ENCODE measurements around the gene SH3BP5L.

The SH3BP5L gene

DNA sequence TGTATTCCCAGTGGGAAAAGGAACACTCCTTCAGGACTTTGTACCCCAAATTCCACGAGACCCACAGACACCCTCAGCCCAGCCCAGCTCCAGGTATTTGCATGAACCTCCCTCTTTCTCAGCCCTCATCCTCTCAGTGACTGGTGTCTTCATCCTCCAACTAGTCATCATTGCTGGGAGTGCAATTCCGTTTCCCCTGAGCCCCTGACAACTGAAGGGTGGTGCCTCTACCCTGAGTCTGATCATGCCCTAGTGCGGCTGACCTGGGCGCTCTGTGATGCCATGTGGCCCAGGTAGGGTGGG is 36.9 kb upstream of the SH3BP5L start:
- H3K27ac ChIP-seq (ENCODE audit: low read length): peak overlapping the region; percentile 79
- ATAC-seq (ENCODE audit: insufficient read depth, low read depth): peak; percentile 20
- H3K4me1 ChIP-seq (ENCODE audit: insufficient read depth, low read length): peaks cover 43% of the 10 kb centered on the region
- no peak for DNase-seq
- no peaks in the 10 kb centered on the region for H3K27me3 ChIP-seq (ENCODE audit: insufficient read depth, low read length, poor library complexity)
- H3K9me3 ChIP-seq (ENCODE audit: insufficient read depth, low read length, severe bottlenecking): no peaks in the 10 kb centered on the region
- H4K20me1 ChIP-seq (ENCODE audit: insufficient read depth, low read length): no peaks in the 10 kb centered on the region
- H3K79me2 ChIP-seq (ENCODE audit: insufficient read depth, low read length): peaks cover 10% of the 10 kb centered on the region
- peak overlapping the region; percentile 90 for H2AFZ ChIP-seq (ENCODE audit: low read depth, low read length)
- H3K36me3 ChIP-seq (ENCODE audit: insufficient read depth, low read length): no peaks in the 10 kb centered on the region; the same call in 1 of the 2 replicates
- H3K4me3 ChIP-seq (ENCODE audit: low read depth in 1 of 2, low read length in 2 of 2): peak overlapping the region; percentile 52 to 90
- H3K9ac ChIP-seq (ENCODE audit: low read depth, low read length): peak overlapping the region; percentile 73
- H3K4me2 ChIP-seq (ENCODE audit: insufficient read depth, low read length): peak overlapping the region; percentile 93
- TF ChIP-seq EZH2 (IDR thresholded peaks at IDR 0.05; ENCODE audit: borderline replicate concordance, low read depth, low read length, severe bottlenecking): no peak
- TF ChIP-seq, protein P1, sequence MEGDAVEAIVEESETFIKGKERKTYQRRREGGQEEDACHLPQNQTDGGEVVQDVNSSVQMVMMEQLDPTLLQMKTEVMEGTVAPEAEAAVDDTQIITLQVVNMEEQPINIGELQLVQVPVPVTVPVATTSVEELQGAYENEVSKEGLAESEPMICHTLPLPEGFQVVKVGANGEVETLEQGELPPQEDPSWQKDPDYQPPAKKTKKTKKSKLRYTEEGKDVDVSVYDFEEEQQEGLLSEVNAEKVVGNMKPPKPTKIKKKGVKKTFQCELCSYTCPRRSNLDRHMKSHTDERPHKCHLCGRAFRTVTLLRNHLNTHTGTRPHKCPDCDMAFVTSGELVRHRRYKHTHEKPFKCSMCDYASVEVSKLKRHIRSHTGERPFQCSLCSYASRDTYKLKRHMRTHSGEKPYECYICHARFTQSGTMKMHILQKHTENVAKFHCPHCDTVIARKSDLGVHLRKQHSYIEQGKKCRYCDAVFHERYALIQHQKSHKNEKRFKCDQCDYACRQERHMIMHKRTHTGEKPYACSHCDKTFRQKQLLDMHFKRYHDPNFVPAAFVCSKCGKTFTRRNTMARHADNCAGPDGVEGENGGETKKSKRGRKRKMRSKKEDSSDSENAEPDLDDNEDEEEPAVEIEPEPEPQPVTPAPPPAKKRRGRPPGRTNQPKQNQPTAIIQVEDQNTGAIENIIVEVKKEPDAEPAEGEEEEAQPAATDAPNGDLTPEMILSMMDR (IDR thresholded peaks at IDR 0.05; ENCODE audit: borderline replicate concordance, extremely low read depth, low read length, poor library complexity, severe bottlenecking): no peak

- H3K4me2 ChIP-seq (ENCODE audit: insufficient read depth, low read length): no peak overlapping the region
- ATAC-seq (ENCODE audit: insufficient read depth, low read depth) (no peak), DNase-seq (no peak)
- no peak overlapping the region for H3K27ac ChIP-seq (ENCODE audit: low read length)
- no peaks in the 10 kb centered on the region for H3K27me3 ChIP-seq (ENCODE audit: insufficient read depth, low read length, poor library complexity)
- H3K4me1 ChIP-seq (ENCODE audit: insufficient read depth, low read length): peaks cover 53% of the 10 kb centered on the region
- no peak for TF ChIP-seq EZH2 (IDR thresholded peaks at IDR 0.05; ENCODE audit: borderline replicate concordance, low read depth, low read length, severe bottlenecking)
- no peak overlapping the region for H3K9ac ChIP-seq (ENCODE audit: low read depth, low read length)
- no peaks in the 10 kb centered on the region for H3K9me3 ChIP-seq (ENCODE audit: insufficient read depth, low read length, severe bottlenecking)
- H4K20me1 ChIP-seq (ENCODE audit: insufficient read depth, low read length): no peaks in the 10 kb centered on the region
- no peaks in the 10 kb centered on the region; the same call in 1 of the 2 replicates for H3K36me3 ChIP-seq (ENCODE audit: insufficient read depth, low read length)
- H3K79me2 ChIP-seq (ENCODE audit: insufficient read depth, low read length): peaks cover 20% of the 10 kb centered on the region
- H2AFZ ChIP-seq (ENCODE audit: low read depth, low read length): no peak overlapping the region
- H3K4me3 ChIP-seq (ENCODE audit: low read depth in 1 of 2, low read length in 2 of 2): no peak overlapping the region
Measured at GRCh38 chr1:248861616-248862015, 35.9 kb upstream of the SH3BP5L start.

GRCh38 chr1:248860007-248860406 is 34.3 kb upstream of the SH3BP5L start:
- H3K9ac ChIP-seq (ENCODE audit: low read depth, low read length): peak overlapping the region; percentile 97
- peak overlapping the region in 1 of 2 experiments; percentile 94; a peak in 2 of 4 replicates for H3K4me3 ChIP-seq (ENCODE audit: low read depth in 1 of 2, low read length in 2 of 2)
- H3K4me2 ChIP-seq (ENCODE audit: insufficient read depth, low read length): peak overlapping the region; percentile 95

More at GRCh38 chr1:248860007-248860406, 34.3 kb upstream of the SH3BP5L start:
- Histone ChIP-seq H3K36me3 (ENCODE audit: insufficient read depth, low read length) (peaks cover 15% of the 10 kb centered on the region), H3K27me3 (ENCODE audit: insufficient read depth, low read length, poor library complexity) (no peaks in the 10 kb centered on the region), H3K27ac (ENCODE audit: low read length) (peak overlapping the region; percentile 92; the same call in 1 of the 2 replicates), H4K20me1 (ENCODE audit: insufficient read depth, low read length) (no peaks in the 10 kb centered on the region), H2AFZ (ENCODE audit: low read depth, low read length) (peak overlapping the region; percentile 68), H3K9me3 (ENCODE audit: insufficient read depth, low read length, severe bottlenecking) (no peaks in the 10 kb centered on the region), H3K79me2 (ENCODE audit: insufficient read depth, low read length) (peaks cover 26% of the 10 kb centered on the region), H3K4me1 (ENCODE audit: insufficient read depth, low read length) (peaks cover 65% of the 10 kb centered on the region)
- TF ChIP-seq EZH2 (IDR thresholded peaks at IDR 0.05; ENCODE audit: borderline replicate concordance, low read depth, low read length, severe bottlenecking): no peak
- TF ChIP-seq, protein P1 (IDR thresholded peaks at IDR 0.05; ENCODE audit: borderline replicate concordance, extremely low read depth, low read length, poor library complexity, severe bottlenecking): no peak
- ATAC-seq (ENCODE audit: insufficient read depth, low read depth): no peak
- DNase-seq: no peak

Measured in DND-41 (cell line).